Measurements from ENCODE around the gene ASRGL1.

DNA sequence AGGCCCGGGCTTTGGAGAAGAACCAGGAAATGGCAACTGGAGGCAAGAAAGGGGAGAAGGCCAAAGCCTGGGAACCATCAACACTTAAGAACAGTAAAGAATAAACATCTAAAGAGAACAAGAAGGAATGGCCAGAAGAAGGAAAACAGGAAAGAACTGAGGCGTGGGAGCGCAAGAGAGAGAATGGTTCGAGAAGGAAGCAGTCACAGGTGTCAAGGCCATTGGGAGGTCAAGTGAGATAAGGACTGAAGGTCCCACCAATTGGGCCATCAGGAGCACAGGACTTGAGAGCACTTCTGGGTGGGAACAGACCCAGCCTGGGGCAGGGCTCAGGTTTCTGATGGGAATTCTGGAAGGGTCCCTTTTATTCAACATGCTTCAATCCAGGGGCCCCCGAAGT is 80.9 kb downstream of the ASRGL1 start:
- TF ChIP-seq, protein P1, sequence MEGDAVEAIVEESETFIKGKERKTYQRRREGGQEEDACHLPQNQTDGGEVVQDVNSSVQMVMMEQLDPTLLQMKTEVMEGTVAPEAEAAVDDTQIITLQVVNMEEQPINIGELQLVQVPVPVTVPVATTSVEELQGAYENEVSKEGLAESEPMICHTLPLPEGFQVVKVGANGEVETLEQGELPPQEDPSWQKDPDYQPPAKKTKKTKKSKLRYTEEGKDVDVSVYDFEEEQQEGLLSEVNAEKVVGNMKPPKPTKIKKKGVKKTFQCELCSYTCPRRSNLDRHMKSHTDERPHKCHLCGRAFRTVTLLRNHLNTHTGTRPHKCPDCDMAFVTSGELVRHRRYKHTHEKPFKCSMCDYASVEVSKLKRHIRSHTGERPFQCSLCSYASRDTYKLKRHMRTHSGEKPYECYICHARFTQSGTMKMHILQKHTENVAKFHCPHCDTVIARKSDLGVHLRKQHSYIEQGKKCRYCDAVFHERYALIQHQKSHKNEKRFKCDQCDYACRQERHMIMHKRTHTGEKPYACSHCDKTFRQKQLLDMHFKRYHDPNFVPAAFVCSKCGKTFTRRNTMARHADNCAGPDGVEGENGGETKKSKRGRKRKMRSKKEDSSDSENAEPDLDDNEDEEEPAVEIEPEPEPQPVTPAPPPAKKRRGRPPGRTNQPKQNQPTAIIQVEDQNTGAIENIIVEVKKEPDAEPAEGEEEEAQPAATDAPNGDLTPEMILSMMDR (IDR thresholded peaks at IDR 0.05), result no peak
- TF ChIP-seq POLR2A (IDR thresholded peaks at IDR 0.05), result no peak
